ENCODE measurements around the gene TGM3. TPM values are rescaled to one million over a fixed set of nuclear protein-coding genes. Genes with fewer than 3 reads are reported as not detected.
"Not testable (repeated sequence)": the region's sequence is repeated elsewhere in the genome, so short reads cannot be mapped to it uniquely, and the experiment has no call there.

TGM3 gene
- polyA plus RNA-seq (ENCODE audit: insufficient read length) = 0.43 TPM
- long read RNA-seq, donor 1 = 0 reads
- long read RNA-seq, donor 2 = 0 reads
- long read RNA-seq, donor 3 = 0 reads
- long read RNA-seq, donor 4 = 0 reads
- long read RNA-seq, donor 5 = 0 reads
- long read RNA-seq, donor 6 = 0 reads
- long read RNA-seq, donor 7 = 0 reads
- long read RNA-seq, donor 8 = 0 reads

- no peak for DNase-seq
These were observed at the start of gene TGM3 for GRCh38 chr20:2295886-2296515. Gene TGM3 (plus strand): TSS chr20:2296001. CDS start chr20:2296064, 63 bp downstream.

- no peak for DNase-seq
These were observed 49.7 kb upstream of the TGM3 start for GRCh38 chr20:2246069-2246491.

GRCh38 chr20:2248837-2249236, 47.0 kb upstream of the TGM3 start:
- DNase-seq = no peak

GRCh38 chr20:2249935-2250334, 45.9 kb upstream of the TGM3 start:
- DNase-seq = no peak

GRCh38 chr20:2252419-2252997, 43.3 kb upstream of the TGM3 start:
- no peak for DNase-seq

GRCh38 chr20:2253256-2253655, 42.5 kb upstream of the TGM3 start:
- no peak for DNase-seq

- DNase-seq = no peak
These were observed 41.5 kb upstream of the TGM3 start for GRCh38 chr20:2254333-2254732.

GRCh38 chr20:2255926-2256531, 39.8 kb upstream of the TGM3 start:
- no peak for DNase-seq

- DNase-seq = no peak
These were observed 36.1 kb upstream of the TGM3 start for GRCh38 chr20:2259731-2260130.

GRCh38 chr20:2260250-2260649, 35.6 kb upstream of the TGM3 start:
- no peak for DNase-seq

GRCh38 chr20:2261046-2261485, 34.7 kb upstream of the TGM3 start:
- no peak for DNase-seq

- DNase-seq = no peak
These were observed 34.2 kb upstream of the TGM3 start for GRCh38 chr20:2261629-2262028.

GRCh38 chr20:2264118-2264517, 31.7 kb upstream of the TGM3 start:
- DNase-seq = no peak

GRCh38 chr20:2264621-2265374, 31.0 kb upstream of the TGM3 start:
- not testable (repeated sequence) for DNase-seq

- no peak for DNase-seq
These were observed 22.0 kb upstream of the TGM3 start for GRCh38 chr20:2273634-2274302.

- no peak for DNase-seq
These were observed 19.8 kb upstream of the TGM3 start for GRCh38 chr20:2276015-2276414.

- DNase-seq = no peak
These were observed 16.5 kb upstream of the TGM3 start for GRCh38 chr20:2279253-2279779.

GRCh38 chr20:2280082-2280481, 15.7 kb upstream of the TGM3 start:
- DNase-seq = no peak

- no peak for DNase-seq
These were observed 14.2 kb upstream of the TGM3 start for GRCh38 chr20:2281563-2281962.

GRCh38 chr20:2282181-2282580, 13.6 kb upstream of the TGM3 start:
- no peak for DNase-seq

GRCh38 chr20:2283706-2284423, 11.9 kb upstream of the TGM3 start:
- DNase-seq = no peak

All from left kidney (tissue), 8 donors.